ENCODE measurements around the gene IGFBPL1.
"Not testable (repeated sequence)": the region's sequence is repeated elsewhere in the genome, so short reads cannot be mapped to it uniquely, and the experiment has no call there.

The IGFBPL1 gene

GRCh38 chr9:38431116-38431515, 6.9 kb upstream of the IGFBPL1 start:
- DNase-seq = no peak

GRCh38 chr9:38428062-38428461, 3.8 kb upstream of the IGFBPL1 start:
- no peak for DNase-seq

GRCh38 chr9:38424918-38425317, 664 bp upstream of the IGFBPL1 start:
- DNase-seq = no peak

- DNase-seq = no peak
Measured at GRCh38 chr9:38423273-38423972, 831 bp downstream of the IGFBPL1 start.

GRCh38 chr9:38422555-38423260, 1.5 kb downstream of the IGFBPL1 start:
- no peak for DNase-seq

GRCh38 chr9:38421498-38422211, 2.6 kb downstream of the IGFBPL1 start:
- DNase-seq = no peak

- no peak for DNase-seq
Measured at GRCh38 chr9:38419181-38419580, 5.1 kb downstream of the IGFBPL1 start.

GRCh38 chr9:38418366-38418765, 5.9 kb downstream of the IGFBPL1 start:
- DNase-seq = no peak

GRCh38 chr9:38417003-38417945, 7.0 kb downstream of the IGFBPL1 start:
- peak; percentile 61 for DNase-seq

- DNase-seq = no peak
Measured at GRCh38 chr9:38416461-38416860, 7.8 kb downstream of the IGFBPL1 start.

- DNase-seq = no peak
Measured at GRCh38 chr9:38415856-38416255, 8.4 kb downstream of the IGFBPL1 start.

GRCh38 chr9:38414040-38414723, 10.1 kb downstream of the IGFBPL1 start:
- DNase-seq = no peak

GRCh38 chr9:38413283-38413682, 11.0 kb downstream of the IGFBPL1 start:
- DNase-seq = no peak

- DNase-seq = no peak
Measured at GRCh38 chr9:38412751-38413150, 11.5 kb downstream of the IGFBPL1 start.

- DNase-seq = no peak
Measured at GRCh38 chr9:38408719-38409118, 15.5 kb downstream of the IGFBPL1 start.

- no peak for DNase-seq
Measured at GRCh38 chr9:38406476-38407186, 17.6 kb downstream of the IGFBPL1 start.

GRCh38 chr9:38405785-38406184, 18.5 kb downstream of the IGFBPL1 start:
- DNase-seq = no peak

GRCh38 chr9:38404314-38404713, 19.9 kb downstream of the IGFBPL1 start:
- DNase-seq = no peak

- DNase-seq = no peak
Measured at GRCh38 chr9:38401994-38402393, 22.3 kb downstream of the IGFBPL1 start.

GRCh38 chr9:38399191-38399590, 25.1 kb downstream of the IGFBPL1 start:
- not testable (repeated sequence) for DNase-seq

- no peak for DNase-seq
Measured at GRCh38 chr9:38396371-38396671, 27.9 kb downstream of the IGFBPL1 start.
